PC-9 (cell line): Measurements from ENCODE around the gene MYRIP.

ENCODE experiments used
- EZH2 ChIP-seq: fragments of 200-600 bp; sonication (generic); IDR thresholded peaks from 2 replicates; pipeline ENCODE4 v1.8.0; 2017; ENCODE audit warnings: antibody characterized with exemption, low read depth
- TF ChIP-seq, protein P1 (sequence below): fragments of 200-600 bp; sonication (generic); conservative IDR thresholded peaks from 2 replicates; pipeline ENCODE4 v1.6.1; 2017; ENCODE audit warnings: mixed run types, antibody characterized with exemption, mild to moderate bottlenecking, moderate library complexity

DNA sequence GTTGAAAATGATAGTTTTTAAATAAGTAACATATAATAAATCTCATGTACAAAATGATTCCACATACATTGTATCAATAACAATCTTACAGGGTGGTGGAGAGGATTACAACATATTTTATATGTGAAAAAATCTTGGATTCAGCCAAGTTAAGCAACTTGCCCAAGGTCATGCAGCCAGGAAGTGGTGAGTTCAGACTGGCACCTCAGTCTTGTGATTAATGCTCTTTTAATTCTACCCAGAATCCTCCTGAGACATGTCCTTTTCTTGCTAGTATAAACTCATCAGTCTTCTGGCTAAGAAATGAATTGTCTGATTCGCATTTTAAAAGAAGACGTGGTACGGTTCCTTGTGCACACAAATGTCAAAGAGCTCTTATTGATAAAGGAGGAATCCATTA, 4.5 kb upstream of the MYRIP start:
- TF ChIP-seq, protein P1, sequence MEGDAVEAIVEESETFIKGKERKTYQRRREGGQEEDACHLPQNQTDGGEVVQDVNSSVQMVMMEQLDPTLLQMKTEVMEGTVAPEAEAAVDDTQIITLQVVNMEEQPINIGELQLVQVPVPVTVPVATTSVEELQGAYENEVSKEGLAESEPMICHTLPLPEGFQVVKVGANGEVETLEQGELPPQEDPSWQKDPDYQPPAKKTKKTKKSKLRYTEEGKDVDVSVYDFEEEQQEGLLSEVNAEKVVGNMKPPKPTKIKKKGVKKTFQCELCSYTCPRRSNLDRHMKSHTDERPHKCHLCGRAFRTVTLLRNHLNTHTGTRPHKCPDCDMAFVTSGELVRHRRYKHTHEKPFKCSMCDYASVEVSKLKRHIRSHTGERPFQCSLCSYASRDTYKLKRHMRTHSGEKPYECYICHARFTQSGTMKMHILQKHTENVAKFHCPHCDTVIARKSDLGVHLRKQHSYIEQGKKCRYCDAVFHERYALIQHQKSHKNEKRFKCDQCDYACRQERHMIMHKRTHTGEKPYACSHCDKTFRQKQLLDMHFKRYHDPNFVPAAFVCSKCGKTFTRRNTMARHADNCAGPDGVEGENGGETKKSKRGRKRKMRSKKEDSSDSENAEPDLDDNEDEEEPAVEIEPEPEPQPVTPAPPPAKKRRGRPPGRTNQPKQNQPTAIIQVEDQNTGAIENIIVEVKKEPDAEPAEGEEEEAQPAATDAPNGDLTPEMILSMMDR = no peak
- TF ChIP-seq EZH2 = no peak
